Measurements from ENCODE around the gene KIF6. TPM values are rescaled to one million over a fixed set of nuclear protein-coding genes. Genes with fewer than 3 reads are reported as not detected.

The KIF6 gene
- total RNA-seq, 1 experiment from 2014 or later, result not detected

GRCh38 chr6:39319621-39320362, 405.4 kb downstream of the KIF6 start:
- Histone ChIP-seq H3K27ac (ENCODE audit: low read depth, low read length) (no peak overlapping the region), H3K9ac (ENCODE audit: low read length) (no peak overlapping the region), H3K27me3 (ENCODE audit: insufficient read depth, low read length) (peaks cover 25% of the 10 kb centered on the region; the same call in 1 of the 2 replicates), H4K20me1 (ENCODE audit: insufficient read depth) (no peaks in the 10 kb centered on the region), H3K9me2 (ENCODE audit: insufficient read depth) (no peaks in the 10 kb centered on the region), H3K36me3 (ENCODE audit: control insufficient read depth in 1 of 2, insufficient read depth in 2 of 2, low read length in 2 of 2) (no peaks in the 10 kb centered on the region), H3K4me1 (ENCODE audit: control insufficient read depth in 1 of 2, insufficient read depth in 2 of 2, low read length in 2 of 2) (no peaks in the 10 kb centered on the region), H3K4me3 (replicated peaks in 1 of 2; ENCODE audit: low read depth in 1 of 2, low read length in 2 of 2) (no peak overlapping the region), H3K79me2 (ENCODE audit: insufficient read depth, low read length) (no peaks in the 10 kb centered on the region), H3K4me2 (ENCODE audit: low read length) (no peak overlapping the region), H3K9me3 (ENCODE audit: control insufficient read depth in 1 of 2, insufficient read depth in 1 of 2, low read depth in 1 of 2, low read length in 2 of 2) (no peaks in the 10 kb centered on the region), H2AFZ (ENCODE audit: low read depth, low read length, poor library complexity, severe bottlenecking) (no peak overlapping the region)
- BruUV-seq (replicated peaks), result no TSS peak
- ATAC-seq (no peak), DNase-seq (ENCODE audit: low read depth, low spot score) (no peak)
- POLR2A ChIA-PET, result no interaction called here
- RAD21 ChIA-PET (ENCODE audit: low non-redundant PET in 1 of 2, low total read pairs in 2 of 2, uncharacterized antibody in 2 of 2, unreplicated experiment in 2 of 2), result no interaction called here
- TF ChIP-seq ELF1 (IDR thresholded peaks at IDR 0.05; ENCODE audit: borderline replicate concordance, low read depth) (no peak), REST (IDR thresholded peaks at IDR 0.05; ENCODE audit: low read depth) (no peak), FOSL1 (IDR thresholded peaks at IDR 0.05; ENCODE audit: low read depth) (no peak), TCF7L2 (IDR thresholded peaks at IDR 0.05; ENCODE audit: borderline replicate concordance, extremely low read depth, insufficient read depth, insufficient read length) (no peak), ZNF274 (IDR thresholded peaks at IDR 0.05; ENCODE audit: low read depth, low read length) (no peak), SP1 (IDR thresholded peaks at IDR 0.05; ENCODE audit: low read depth) (no peak)
- CTCF ChIA-PET, result no interaction called here
- intact Hi-C loops (cut with micrococcal nuclease), result no loop called here
